C4-2B (cell line): ENCODE data around the gene TAOK1.
A peak's percentile ranks its signal among the peaks of the same experiment; 100 is the strongest.

Source experiments
- H3K27ac ChIP-seq: fragments of 450-650 bp; 2 replicates; pipeline ENCODE4 v1.5.1; 2017
- CTCF ChIP-seq: fragments of 450-650 bp; conservative IDR thresholded peaks from 2 replicates; pipeline ENCODE4 v1.5.1; 2017; ENCODE audit warnings: mild to moderate bottlenecking
- ZFX ChIP-seq: fragments of 450-650 bp; IDR thresholded peaks from 2 replicates; pipeline ENCODE4 v1.6.1; 2017

Gene TAOK1

GRCh38 chr17:29561554-29562517, 171.7 kb downstream of the TAOK1 start:
- H3K27ac ChIP-seq: no peak overlapping the region
- TF ChIP-seq ZFX (no peak), CTCF (no peak)

- TF ChIP-seq CTCF: no peak
- TF ChIP-seq ZFX: no peak
- H3K27ac ChIP-seq: no peak overlapping the region
Observed at GRCh38 chr17:29562615-29563014, 172.5 kb downstream of the TAOK1 start.

- H3K27ac ChIP-seq: no peak overlapping the region
- TF ChIP-seq ZFX (no peak), CTCF (no peak)
Observed at GRCh38 chr17:29563816-29564215, 173.7 kb downstream of the TAOK1 start.

- H3K27ac ChIP-seq: no peak overlapping the region; the same call in 1 of the 2 replicates
- TF ChIP-seq CTCF (no peak; the same call in 1 of the 2 replicates), ZFX (no peak)
Observed at GRCh38 chr17:29565643-29566472, 175.7 kb downstream of the TAOK1 start.

GRCh38 chr17:29566473-29567303, 176.5 kb downstream of the TAOK1 start, which contains the start of gene ABHD15:
TSS of gene ABHD15 (minus strand) at chr17:29567037. CDS start at chr17:29566966, 71 bp downstream.
- H3K27ac ChIP-seq: peak within 1 kb of the TSS; percentile 73
- 0 out of 2 replicates have a peak, but pooled peaks have one; percentile 39 for TF ChIP-seq ZFX
- TF ChIP-seq CTCF: no peak; the same call in 1 of the 2 replicates

- H3K27ac ChIP-seq: peak overlapping the region; percentile 73
- TF ChIP-seq ZFX (no peak), CTCF (no peak)
Observed at GRCh38 chr17:29567304-29567553, 177.1 kb downstream of the TAOK1 start.
